Central memory CD4-positive, alpha-beta T cell (primary cell): ENCODE measurements around the gene ZSWIM3.
A peak's percentile ranks its signal among the peaks of the same experiment; 100 is the strongest.
"Not testable (repeated sequence)": the region's sequence is repeated elsewhere in the genome, so short reads cannot be mapped to it uniquely, and the experiment has no call there.

Experiments
- DNase-seq: peaks from one replicate; pipeline ENCODE4 v3.0.0; 2022

Gene ZSWIM3

GRCh38 chr20:45861221-45862075 lies 4.0 kb downstream of the ZSWIM3 start:
- no peak for DNase-seq

DNA sequence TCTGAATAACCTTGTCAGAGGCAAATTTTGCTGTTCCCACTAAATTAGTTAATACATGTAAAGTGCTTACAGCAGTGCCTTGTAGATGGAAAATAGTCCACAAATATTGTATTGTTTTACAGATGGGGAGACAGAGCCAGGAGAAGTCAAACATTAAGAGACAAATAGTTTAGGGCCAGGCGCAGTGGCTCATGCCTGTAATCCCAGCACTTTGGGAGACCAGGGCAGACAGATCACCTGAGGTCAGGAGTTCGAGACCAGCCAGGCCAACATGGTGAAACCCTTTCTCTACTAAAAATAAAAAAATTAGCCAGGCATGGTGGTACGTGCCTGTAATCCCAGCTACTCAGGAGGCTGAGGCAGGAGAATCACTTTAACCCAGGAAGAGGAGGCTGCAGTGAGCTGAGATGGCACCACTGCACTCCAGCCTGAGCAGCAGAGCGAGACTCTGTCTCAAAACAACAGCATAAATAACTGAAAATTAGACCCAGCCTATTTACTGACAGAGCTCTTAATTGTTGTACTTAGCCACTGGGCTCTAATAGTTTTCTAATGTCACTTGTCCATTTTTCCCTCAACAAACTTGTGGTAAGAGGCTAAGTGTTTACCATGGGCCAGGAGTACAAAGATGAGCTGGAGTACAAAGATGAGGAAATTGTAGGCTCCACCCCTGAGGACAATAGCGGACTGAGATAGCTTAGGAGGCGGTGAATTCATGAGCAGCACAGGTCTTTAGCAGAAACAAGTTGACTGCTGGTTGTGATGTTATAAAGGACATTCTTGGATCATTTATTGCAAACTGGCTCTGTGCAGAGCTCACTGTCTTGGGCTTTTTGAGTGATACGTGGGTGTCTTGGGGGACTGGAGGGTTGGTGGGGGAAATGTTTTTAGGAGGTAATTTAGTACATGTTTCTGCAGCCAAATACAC lies 6.4 kb downstream of the ZSWIM3 start:
- no peak for DNase-seq

- DNase-seq = no peak
Observed at GRCh38 chr20:45866454-45866853, 9.0 kb downstream of the ZSWIM3 start.

GRCh38 chr20:45867136-45867818 lies 9.9 kb downstream of the ZSWIM3 start:
- no peak for DNase-seq

GRCh38 chr20:45867819-45868176 lies 10.4 kb downstream of the ZSWIM3 start:
- no peak for DNase-seq

- no peak for DNase-seq
Observed at GRCh38 chr20:45872626-45873025, 15.2 kb downstream of the ZSWIM3 start.

- DNase-seq = no peak
Observed at GRCh38 chr20:45873409-45874103, 16.1 kb downstream of the ZSWIM3 start.

DNA sequence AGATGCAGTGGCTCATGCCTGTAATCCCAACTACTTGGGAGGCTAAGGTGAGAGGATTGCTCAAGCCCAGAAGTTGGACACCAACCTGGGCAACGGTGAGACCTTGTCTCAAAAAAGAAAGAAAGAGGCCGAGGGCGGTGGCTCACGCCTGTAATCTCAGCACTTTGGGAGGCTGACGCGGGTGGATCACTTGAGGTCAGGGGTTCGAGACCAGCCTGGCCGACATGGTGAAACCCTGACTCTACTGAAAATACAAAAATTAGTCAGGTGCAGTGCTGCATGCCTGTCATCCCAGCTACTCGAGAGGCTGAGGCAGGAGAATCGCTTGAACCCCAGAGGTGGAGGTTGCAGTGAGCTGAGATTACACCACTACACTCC lies 16.7 kb downstream of the ZSWIM3 start:
- DNase-seq = not testable (repeated sequence)

GRCh38 chr20:45874576-45874975 lies 17.2 kb downstream of the ZSWIM3 start:
- no peak for DNase-seq

GRCh38 chr20:45878076-45878761 lies 20.8 kb downstream of the ZSWIM3 start:
- DNase-seq = no peak

GRCh38 chr20:45880988-45881788 lies 23.8 kb downstream of the ZSWIM3 start, which contains the start of gene ZSWIM1:
Gene ZSWIM1, plus strand, starts transcription at chr20:45881227. Its CDS starts 1,366 bp downstream, at chr20:45882593.
- DNase-seq = peak; percentile 98

- DNase-seq = no peak
Observed at GRCh38 chr20:45882469-45883099, 25.2 kb downstream of the ZSWIM3 start.

DNA sequence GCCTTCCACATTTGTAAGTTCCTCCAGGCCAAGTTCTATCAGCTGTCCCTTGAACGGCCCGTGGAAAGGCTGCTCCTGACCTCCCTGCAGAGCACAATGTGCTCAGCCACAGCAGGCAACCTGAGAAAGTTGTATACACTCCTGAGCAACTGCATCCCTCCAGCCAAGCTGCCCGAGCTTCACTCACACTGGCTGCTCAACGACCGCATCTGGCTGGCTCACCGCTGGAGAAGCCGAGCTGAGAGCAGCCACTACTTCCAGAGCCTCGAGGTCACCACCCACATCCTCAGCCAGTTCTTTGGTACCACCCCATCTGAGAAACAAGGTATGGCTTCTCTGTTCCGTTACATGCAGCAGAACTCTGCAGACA lies 25.7 kb downstream of the ZSWIM3 start:
- no peak for DNase-seq

- no peak for DNase-seq
Observed at GRCh38 chr20:45886590-45887345, 29.4 kb downstream of the ZSWIM3 start.

DNA sequence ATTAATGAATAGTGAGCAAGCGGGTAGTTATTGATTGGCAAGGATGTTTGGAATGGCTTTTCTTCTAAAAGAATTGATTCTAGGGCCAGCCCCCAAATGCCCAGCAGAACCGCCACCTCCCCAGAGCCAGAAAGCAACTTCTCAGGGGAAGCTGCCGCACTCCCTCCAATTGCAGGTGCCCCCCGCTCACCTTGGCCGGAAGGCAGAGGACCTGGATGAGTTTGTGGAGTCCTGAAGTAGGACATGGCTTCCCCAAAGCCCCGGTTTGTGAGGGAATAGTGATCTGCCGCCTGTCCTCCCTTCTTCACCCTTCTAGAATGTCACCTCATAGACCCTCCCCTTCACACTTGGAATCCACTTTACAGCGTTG lies 29.9 kb downstream of the ZSWIM3 start, which contains the start of gene SPATA25:
SPATA25 (minus strand) TSS at position 277 of the 370 bp plus-strand sequence; CDS start at position 245, 32 bp downstream.
- no peak for DNase-seq

DNA sequence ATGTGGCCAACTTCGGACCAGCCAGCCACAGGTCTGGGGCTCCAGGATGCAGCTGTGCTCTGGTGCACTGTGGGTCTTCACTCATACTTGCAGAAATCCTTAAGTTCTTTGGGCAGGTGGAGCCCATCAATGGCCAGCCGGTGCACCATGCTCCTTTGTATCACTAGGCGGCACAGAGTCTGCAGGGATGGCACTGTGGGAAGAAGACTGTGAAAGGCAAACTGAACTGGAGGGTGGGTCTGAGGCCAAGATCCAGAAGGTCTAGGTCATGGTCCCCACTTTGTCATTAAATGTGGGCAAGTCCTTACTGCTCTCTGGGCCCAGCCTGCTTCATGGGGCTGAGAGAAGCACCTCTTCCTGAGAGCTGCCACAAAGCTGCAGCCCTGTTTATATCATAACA lies 31.3 kb downstream of the ZSWIM3 start:
- no peak for DNase-seq

- DNase-seq = peak; percentile 24
Observed at GRCh38 chr20:45890077-45890984, 32.9 kb downstream of the ZSWIM3 start.
